Heart left ventricle (tissue), 13 donors: ENCODE results near the gene EML5.

Experiments used
- POLR2A ChIP-seq, 2 donors: fragments of 450-650 bp; IDR thresholded peaks; one replicate each; pipeline ENCODE4 v1.6.1; 2017; ENCODE audit warnings: antibody characterized with exemption in 2 of 2, mild to moderate bottlenecking in 2 of 2, moderate library complexity in 2 of 2
- TF ChIP-seq, protein P1 (sequence below), 12 donors: fragments of 200-600 bp; sonication (generic) in 4 of 12; IDR thresholded peaks; one replicate each; pipeline versions ENCODE4 v1.5.0 to v1.8.0; 2018 to 2022; ENCODE audit warnings: antibody characterized with exemption in 12 of 12, mild to moderate bottlenecking in 5 of 12
- donor health status: ischemic (EF 13 %, LVEDD 7.1; RV severe dilation, severe dysfunction).
- donor health status: DM: no; HTN: yes; CAD: no.
- donor health status: DM: no; HTN: no; CAD: no.
- donor health status: ischemic (EF 25% LVEDD 6.9; RV normal size, moderate dysfunction).
- donor health status: ischemic (EF 25% LVEDD 5.7; RV mildly dilated, moderate dysfunction).
- donor health status: ischemic (EF 35%, LVEDD 5.7; RV mildly dilated, moderate dysfunction).
- donor health status: nonischemic (EF 11% LVEDD 7.7; RV severe dilation, severe dysfunction).
- donor health status: DM: yes; HTN: yes; CAD: no.
- donor health status: PGD.
- donor health status: ischemic (EF 29% LVEDD 5.4; RV normal size, mild dysfunction).
- donor health status: nonischemic (EF 23%, LVEDD 6.1; RV moderate dilation, normal function).

DNA sequence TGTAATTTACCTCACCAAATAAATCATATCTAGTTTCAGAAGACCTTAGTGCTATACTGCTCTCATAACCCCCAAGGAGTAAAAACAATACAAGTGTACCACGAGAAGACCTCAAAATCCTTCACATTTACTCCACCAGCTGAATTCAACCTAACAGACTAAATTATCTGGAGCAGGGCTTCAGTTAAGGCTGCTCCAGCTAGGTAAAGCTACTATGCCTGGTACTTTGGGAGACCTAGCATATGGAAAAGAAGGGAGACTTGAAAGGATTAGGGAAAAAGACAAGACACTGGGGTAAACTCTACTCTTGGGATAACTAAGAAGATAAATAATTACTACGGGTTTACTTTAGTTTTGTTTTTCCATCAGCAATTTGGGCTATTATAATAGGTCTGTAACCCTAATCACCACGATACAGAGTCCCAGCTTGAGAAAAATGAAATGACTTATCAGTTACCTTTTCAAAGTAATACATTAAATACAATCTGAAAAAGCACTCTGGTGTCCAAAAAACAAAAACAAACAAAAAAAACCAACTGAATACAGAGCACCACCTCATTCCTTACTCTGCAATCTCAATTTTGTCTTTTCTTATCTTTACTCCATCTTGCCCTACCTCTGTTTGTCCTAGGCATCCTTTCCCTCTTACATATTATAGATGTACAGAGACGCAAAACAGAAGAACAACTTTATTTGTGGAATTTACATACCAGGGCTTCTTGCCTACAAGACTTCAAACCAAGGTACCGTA is 2.1 kb downstream of the EML5 start:
- TF ChIP-seq, protein P1, sequence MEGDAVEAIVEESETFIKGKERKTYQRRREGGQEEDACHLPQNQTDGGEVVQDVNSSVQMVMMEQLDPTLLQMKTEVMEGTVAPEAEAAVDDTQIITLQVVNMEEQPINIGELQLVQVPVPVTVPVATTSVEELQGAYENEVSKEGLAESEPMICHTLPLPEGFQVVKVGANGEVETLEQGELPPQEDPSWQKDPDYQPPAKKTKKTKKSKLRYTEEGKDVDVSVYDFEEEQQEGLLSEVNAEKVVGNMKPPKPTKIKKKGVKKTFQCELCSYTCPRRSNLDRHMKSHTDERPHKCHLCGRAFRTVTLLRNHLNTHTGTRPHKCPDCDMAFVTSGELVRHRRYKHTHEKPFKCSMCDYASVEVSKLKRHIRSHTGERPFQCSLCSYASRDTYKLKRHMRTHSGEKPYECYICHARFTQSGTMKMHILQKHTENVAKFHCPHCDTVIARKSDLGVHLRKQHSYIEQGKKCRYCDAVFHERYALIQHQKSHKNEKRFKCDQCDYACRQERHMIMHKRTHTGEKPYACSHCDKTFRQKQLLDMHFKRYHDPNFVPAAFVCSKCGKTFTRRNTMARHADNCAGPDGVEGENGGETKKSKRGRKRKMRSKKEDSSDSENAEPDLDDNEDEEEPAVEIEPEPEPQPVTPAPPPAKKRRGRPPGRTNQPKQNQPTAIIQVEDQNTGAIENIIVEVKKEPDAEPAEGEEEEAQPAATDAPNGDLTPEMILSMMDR (IDR thresholded peaks at IDR 0.05): no peak
- TF ChIP-seq POLR2A (IDR thresholded peaks at IDR 0.05): no peak
